ENCODE measurements around the gene PDE8A. TPM values are rescaled to one million over a fixed set of nuclear protein-coding genes. Genes with fewer than 3 reads are reported as not detected.
"Not testable (repeated sequence)": the region's sequence is repeated elsewhere in the genome, so short reads cannot be mapped to it uniquely, and the experiment has no call there.

The PDE8A gene
- total RNA-seq, 3 donors from 2014 or later, result 45.1 to 60.5 (median 58.3) TPM

- TF ChIP-seq POLR2A (IDR thresholded peaks at IDR 0.05) (no peak), CTCF (IDR thresholded peaks at IDR 0.05) (no peak), POLR2AphosphoS5 (IDR thresholded peaks at IDR 0.05) (no peak)
- H3K27ac ChIP-seq, result no peak overlapping the region
- H3K27me3 ChIP-seq, result no peaks in the 10 kb centered on the region
- intact Hi-C loops (cut with DNase I; ENCODE audit: low total_unique reads), result loop anchor here (5.0 kb wide), 1 partner anchor 719 kb away; no protein-coding TSS in a partner anchor
- peak overlapping the region in 1 of 3 donors; percentile 92 for H3K4me3 ChIP-seq
- no peaks in the 10 kb centered on the region for H3K4me1 ChIP-seq
- no peaks in the 10 kb centered on the region for H3K9me3 ChIP-seq
- no peaks in the 10 kb centered on the region for H3K36me3 ChIP-seq
- no peak for DNase-seq (ENCODE audit: low spot score in 2 of 2)
These were observed 2.1 kb downstream of the PDE8A start for GRCh38 chr15:84983711-84984110.

DNA sequence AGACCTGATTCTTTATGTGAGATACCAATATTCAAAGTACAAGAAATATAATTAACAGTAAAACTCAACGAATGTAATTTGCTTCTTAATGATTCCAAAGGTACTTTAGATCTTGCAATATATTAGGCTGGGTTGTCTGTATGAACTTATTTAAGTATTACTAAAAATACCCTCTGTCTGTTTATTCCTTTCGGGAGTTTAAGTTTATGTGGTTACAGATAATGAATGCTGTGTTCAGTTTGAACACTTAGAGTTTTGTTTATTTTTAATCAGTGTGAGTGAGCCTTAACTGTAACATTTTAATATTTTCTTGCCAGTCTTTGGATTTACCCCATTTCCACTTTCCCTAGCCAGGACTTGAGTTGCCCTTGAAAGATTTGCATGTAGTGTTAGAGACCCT lies 3.5 kb downstream of the PDE8A start:
- DNase-seq (ENCODE audit: low spot score in 2 of 2), result no peak
- intact Hi-C loops (cut with DNase I; ENCODE audit: low total_unique reads), result no loop called here
- no peaks in the 10 kb centered on the region for H3K4me1 ChIP-seq
- no peaks in the 10 kb centered on the region for H3K27me3 ChIP-seq
- H3K4me3 ChIP-seq, result no peak overlapping the region
- H3K9me3 ChIP-seq, result no peaks in the 10 kb centered on the region
- no peak for TF ChIP-seq POLR2A (IDR thresholded peaks at IDR 0.05)
- TF ChIP-seq CTCF (IDR thresholded peaks at IDR 0.05), result no peak
- no peak for TF ChIP-seq POLR2AphosphoS5 (IDR thresholded peaks at IDR 0.05)
- H3K27ac ChIP-seq, result no peak overlapping the region
- H3K36me3 ChIP-seq, result no peaks in the 10 kb centered on the region

- H3K36me3 ChIP-seq; H3K27ac ChIP-seq; H3K4me1 ChIP-seq; intact Hi-C loops (cut with DNase I; ENCODE audit: low total_unique reads); H3K9me3 ChIP-seq; H3K27me3 ChIP-seq; H3K4me3 ChIP-seq; DNase-seq (ENCODE audit: low spot score in 2 of 2): not testable (repeated sequence)
These were observed 5.7 kb downstream of the PDE8A start for GRCh38 chr15:84987351-84987750.

- H3K27me3 ChIP-seq, result no peaks in the 10 kb centered on the region
- intact Hi-C loops (cut with DNase I; ENCODE audit: low total_unique reads), result no loop called here
- no peaks in the 10 kb centered on the region for H3K36me3 ChIP-seq
- H3K4me1 ChIP-seq, result no peaks in the 10 kb centered on the region
- no peaks in the 10 kb centered on the region for H3K9me3 ChIP-seq
- H3K4me3 ChIP-seq, result no peak overlapping the region
- no peak overlapping the region for H3K27ac ChIP-seq
- TF ChIP-seq POLR2A (IDR thresholded peaks at IDR 0.05), result no peak
- no peak for TF ChIP-seq POLR2AphosphoS5 (IDR thresholded peaks at IDR 0.05)
- TF ChIP-seq CTCF (IDR thresholded peaks at IDR 0.05), result no peak
- DNase-seq (ENCODE audit: low spot score in 2 of 2), result no peak
These were observed 6.4 kb downstream of the PDE8A start for GRCh38 chr15:84987949-84988624.

- no peaks in the 10 kb centered on the region for H3K36me3 ChIP-seq
- TF ChIP-seq CTCF (IDR thresholded peaks at IDR 0.05) (no peak), POLR2A (IDR thresholded peaks at IDR 0.05) (no peak), POLR2AphosphoS5 (IDR thresholded peaks at IDR 0.05) (no peak)
- DNase-seq (ENCODE audit: low spot score in 2 of 2), result no peak
- H3K9me3 ChIP-seq, result no peaks in the 10 kb centered on the region
- intact Hi-C loops (cut with DNase I; ENCODE audit: low total_unique reads), result no loop called here
- no peak overlapping the region for H3K27ac ChIP-seq
- H3K27me3 ChIP-seq, result no peaks in the 10 kb centered on the region
- no peak overlapping the region for H3K4me3 ChIP-seq
- H3K4me1 ChIP-seq, result no peaks in the 10 kb centered on the region
These were observed 7.4 kb downstream of the PDE8A start for GRCh38 chr15:84988909-84989644.

All from breast epithelium (tissue), 4 donors.